Lung (tissue), 12 donors: ENCODE results near the gene OR5K2. TPM values are rescaled to one million over a fixed set of nuclear protein-coding genes. Genes with fewer than 3 reads are reported as not detected.

ENCODE experiments used
- ATAC-seq: fragments of 200-7000 bp; cut with Tn5 transposase; one replicate; pipeline ENCODE4 v1.9.1; 2020; ENCODE audit warnings: moderate number of reproducible peaks; ENCODE audit not compliant: insufficient read depth, low FRiP score
- DNase-seq, 3 donors: peaks; one replicate each; pipeline ENCODE4 v3.0.0-alpha.2; 2013 to 2017
- H3K27ac ChIP-seq, 2 donors: one replicate each; pipeline ENCODE4 v1.5.1; 2013; ENCODE audit warnings: mild to moderate bottlenecking in 2 of 2, moderate library complexity in 2 of 2, control low read depth in 1 of 2, inconsistent platforms in 1 of 2, low read depth in 1 of 2, low read length in 1 of 2
- H3K27me3 ChIP-seq, 3 donors: one replicate each; pipeline ENCODE4 v1.5.1; 2013; ENCODE audit warnings: low read length in 2 of 3; ENCODE audit not compliant: control insufficient read depth in 3 of 3, insufficient read depth in 3 of 3
- H3K36me3 ChIP-seq, 4 donors: one replicate each; pipeline ENCODE4 v1.5.1; 2013; ENCODE audit warnings: low read length in 4 of 4, mild to moderate bottlenecking in 1 of 4, moderate library complexity in 1 of 4; ENCODE audit not compliant: control insufficient read depth in 4 of 4, insufficient read depth in 4 of 4
- H3K4me1 ChIP-seq, 5 donors: one replicate each; pipeline ENCODE4 v1.5.1; 2013; ENCODE audit warnings: low read length in 5 of 5, mild to moderate bottlenecking in 2 of 5, moderate library complexity in 1 of 5; ENCODE audit not compliant: control insufficient read depth in 5 of 5, insufficient read depth in 5 of 5
- H3K4me3 ChIP-seq: one replicate; pipeline ENCODE4 v1.5.1; 2013; ENCODE audit warnings: mild to moderate bottlenecking, control low read depth, moderate library complexity
- H3K9ac ChIP-seq, 2 donors: one replicate each; pipeline ENCODE4 v1.5.1; 2013; ENCODE audit warnings: low read length in 2 of 2, control low read depth in 1 of 2; ENCODE audit not compliant: insufficient read depth in 1 of 2
- H3K9me3 ChIP-seq, 4 donors: one replicate each; pipeline ENCODE4 v1.5.1; 2013; ENCODE audit warnings: low read length in 3 of 4, mild to moderate bottlenecking in 1 of 4, moderate library complexity in 1 of 4; ENCODE audit not compliant: control insufficient read depth in 4 of 4, insufficient read depth in 3 of 4
- WGBS, 2 donors: extraction: QIAGEN DNeasy Blood & Tissue Kit; methylation state at CpG; one replicate each; pipeline ENCODE4 v1.1.7; 2013; 5-methylcytosine and 5-hydroxymethylcytosine counted together
- polyA plus RNA-seq, 2 donors: library from polyadenylated mRNA; stranded (reverse); fragments of 200-250 nt; gene quantifications; one replicate each; pipeline ENCODE4 v1.2.1, GENCODE V29; 2013
- total RNA-seq, 2 donors: library from RNA; depleted of rRNA in 1 of 2; stranded (reverse); fragments of >200 nt in 1 of 2; gene quantifications; one replicate each; pipeline ENCODE4 v1.2.1, GENCODE V29; 2014 to 2021
- TF ChIP-seq, protein P1 (sequence below): IDR thresholded peaks from 2 replicates; pipeline ENCODE4 v1.5.1; 2012; ENCODE audit warnings: mild to moderate bottlenecking; ENCODE audit errors: control extremely low read depth, extremely low read depth
- donor health status: control.
- donor health status: control.
- donor health status: Bipolar disorder and iron deficiency.
- donor health status: healthy.
- donor health status: DM: yes; HTN: yes; CAD: no.

OR5K2 gene
- total and polyA plus RNA-seq, 4 donors, result not detected

DNA sequence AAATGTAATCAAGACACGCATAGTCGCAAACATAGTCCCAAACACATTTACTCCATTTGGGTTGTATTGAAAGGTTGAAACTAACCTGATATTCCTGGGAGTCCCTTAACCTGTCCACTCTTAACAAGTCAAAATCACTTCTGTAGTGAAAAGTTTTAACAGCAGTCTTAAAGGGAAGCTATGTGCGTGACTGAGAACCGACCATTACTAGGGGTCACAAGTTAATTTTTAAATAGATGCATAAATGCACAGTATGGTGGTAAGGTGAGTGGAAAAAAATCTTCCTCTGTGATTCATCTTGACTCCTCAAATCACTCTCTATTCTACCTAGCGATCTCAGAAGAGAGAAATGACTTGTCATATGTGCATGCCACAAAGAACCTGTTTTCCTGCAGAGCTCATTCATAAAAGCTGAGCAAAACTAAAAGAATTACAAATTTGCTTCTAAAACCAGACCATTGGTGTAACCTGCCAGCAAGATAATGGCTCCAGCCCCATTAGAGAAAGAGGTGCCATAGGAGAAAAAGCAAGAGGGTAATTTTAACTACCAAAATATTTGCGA, 39.1 kb downstream of the OR5K2 start:
- 87 to 94% methylated on average over 6 of the region's 6 CpGs for WGBS, 2 donors

DNA sequence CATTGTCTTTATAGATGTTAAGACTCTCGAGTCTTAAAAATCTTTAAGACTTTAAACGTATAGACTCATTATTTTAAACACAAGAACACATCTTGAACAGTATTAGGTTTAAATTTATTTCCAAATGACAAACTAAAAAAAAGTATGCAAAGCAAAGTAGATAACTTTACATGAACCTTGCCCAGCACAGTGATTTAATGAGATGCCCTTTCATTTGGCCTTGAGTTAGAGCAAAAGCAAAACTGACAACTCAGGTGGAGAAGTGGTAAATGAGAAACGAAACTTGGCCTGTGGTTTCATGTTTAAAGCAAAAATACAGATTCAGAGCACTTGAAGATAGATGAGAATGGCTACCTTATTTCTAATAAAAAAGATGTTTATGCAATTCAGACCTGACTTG, 42.9 kb downstream of the OR5K2 start:
- Histone ChIP-seq H3K4me3 (no peak overlapping the region), H3K36me3 (no peaks in the 10 kb centered on the region), H3K9ac (no peak overlapping the region), H3K27me3 (no peaks in the 10 kb centered on the region), H3K27ac (no peak overlapping the region), H3K4me1 (no peaks in the 10 kb centered on the region), H3K9me3 (no peaks in the 10 kb centered on the region)
- WGBS, 2 donors, result 76 to 83% methylated on average over 3 of the region's 3 CpGs
- ATAC-seq, result no peak
- TF ChIP-seq, protein P1, sequence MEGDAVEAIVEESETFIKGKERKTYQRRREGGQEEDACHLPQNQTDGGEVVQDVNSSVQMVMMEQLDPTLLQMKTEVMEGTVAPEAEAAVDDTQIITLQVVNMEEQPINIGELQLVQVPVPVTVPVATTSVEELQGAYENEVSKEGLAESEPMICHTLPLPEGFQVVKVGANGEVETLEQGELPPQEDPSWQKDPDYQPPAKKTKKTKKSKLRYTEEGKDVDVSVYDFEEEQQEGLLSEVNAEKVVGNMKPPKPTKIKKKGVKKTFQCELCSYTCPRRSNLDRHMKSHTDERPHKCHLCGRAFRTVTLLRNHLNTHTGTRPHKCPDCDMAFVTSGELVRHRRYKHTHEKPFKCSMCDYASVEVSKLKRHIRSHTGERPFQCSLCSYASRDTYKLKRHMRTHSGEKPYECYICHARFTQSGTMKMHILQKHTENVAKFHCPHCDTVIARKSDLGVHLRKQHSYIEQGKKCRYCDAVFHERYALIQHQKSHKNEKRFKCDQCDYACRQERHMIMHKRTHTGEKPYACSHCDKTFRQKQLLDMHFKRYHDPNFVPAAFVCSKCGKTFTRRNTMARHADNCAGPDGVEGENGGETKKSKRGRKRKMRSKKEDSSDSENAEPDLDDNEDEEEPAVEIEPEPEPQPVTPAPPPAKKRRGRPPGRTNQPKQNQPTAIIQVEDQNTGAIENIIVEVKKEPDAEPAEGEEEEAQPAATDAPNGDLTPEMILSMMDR, result no peak
- no peak for DNase-seq

More for the DNA sequence above, 39.1 kb downstream of the OR5K2 start:
- H3K4me1 ChIP-seq, result no peaks in the 10 kb centered on the region
- ATAC-seq (no peak), DNase-seq (no peak)
- TF ChIP-seq, protein P1, result no peak
- H3K4me3 ChIP-seq, result no peak overlapping the region
- H3K9ac ChIP-seq, result no peak overlapping the region
- no peaks in the 10 kb centered on the region for H3K27me3 ChIP-seq
- H3K27ac ChIP-seq, result no peak overlapping the region
- no peaks in the 10 kb centered on the region for H3K36me3 ChIP-seq
- H3K9me3 ChIP-seq, result no peaks in the 10 kb centered on the region

DNA sequence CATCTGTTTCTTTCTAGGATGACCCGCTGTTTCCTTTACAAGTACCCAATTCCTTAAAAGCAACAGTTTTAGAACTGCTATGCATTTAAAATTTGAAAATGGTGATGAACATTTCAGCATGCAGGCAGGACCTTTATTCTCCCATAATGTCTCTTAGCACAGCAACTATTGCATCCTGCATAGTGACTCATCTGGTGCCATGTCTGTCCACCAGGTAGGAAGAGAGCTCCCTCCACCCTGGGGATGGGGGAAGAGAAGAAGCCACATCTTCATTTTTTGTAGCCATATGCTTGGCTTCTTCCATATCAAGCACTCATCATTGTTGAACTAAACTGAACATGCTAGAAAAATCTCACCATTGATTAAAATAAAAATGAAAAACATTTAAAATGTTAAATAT, 44.2 kb downstream of the OR5K2 start:
- Histone ChIP-seq H3K36me3 (no peaks in the 10 kb centered on the region), H3K4me3 (no peak overlapping the region), H3K27ac (no peak overlapping the region), H3K9ac (no peak overlapping the region), H3K9me3 (no peaks in the 10 kb centered on the region), H3K4me1 (no peaks in the 10 kb centered on the region), H3K27me3 (no peaks in the 10 kb centered on the region)
- TF ChIP-seq, protein P1, result no peak
- 95% methylated on average over 1 of the region's 1 CpG for WGBS, 2 donors
- no peak for ATAC-seq
- DNase-seq, result no peak

GRCh38 chr3:98542623-98543022, 45.1 kb downstream of the OR5K2 start:
- H3K9me3 ChIP-seq, result no peaks in the 10 kb centered on the region
- H3K9ac ChIP-seq, result no peak overlapping the region
- H3K27ac ChIP-seq, result no peak overlapping the region
- no peaks in the 10 kb centered on the region for H3K4me1 ChIP-seq
- DNase-seq, result no peak
- TF ChIP-seq, protein P1, result no peak
- H3K4me3 ChIP-seq, result no peak overlapping the region
- ATAC-seq, result no peak
- H3K36me3 ChIP-seq, result no peaks in the 10 kb centered on the region
- no peaks in the 10 kb centered on the region for H3K27me3 ChIP-seq
- WGBS, 2 donors, result 89 to 90% methylated on average over 1 of the region's 1 CpG
